GM19468 (cell line): Measurements from ENCODE around the gene PCBP3.
"Not testable (repeated sequence)": the region's sequence is repeated elsewhere in the genome, so short reads cannot be mapped to it uniquely, and the experiment has no call there.

Source experiments
- ATAC-seq: cut with Tn5 transposase; IDR thresholded peaks from one replicate; pipeline ENCODE4 v1.9.1; 2021; ENCODE audit warnings: mild to moderate bottlenecking, moderate library complexity, moderate number of reproducible peaks; ENCODE audit not compliant: unreplicated experiment; ENCODE audit errors: extremely low read depth

Gene PCBP3

GRCh38 chr21:45612665-45613019 lies 30.9 kb upstream of the PCBP3 start:
- ATAC-seq = not testable (repeated sequence)

GRCh38 chr21:45613396-45613795 lies 30.1 kb upstream of the PCBP3 start:
- ATAC-seq = no peak

GRCh38 chr21:45613881-45614280 lies 29.6 kb upstream of the PCBP3 start:
- ATAC-seq = no peak

- ATAC-seq = no peak
Measured at GRCh38 chr21:45615145-45615711, 28.3 kb upstream of the PCBP3 start.

DNA sequence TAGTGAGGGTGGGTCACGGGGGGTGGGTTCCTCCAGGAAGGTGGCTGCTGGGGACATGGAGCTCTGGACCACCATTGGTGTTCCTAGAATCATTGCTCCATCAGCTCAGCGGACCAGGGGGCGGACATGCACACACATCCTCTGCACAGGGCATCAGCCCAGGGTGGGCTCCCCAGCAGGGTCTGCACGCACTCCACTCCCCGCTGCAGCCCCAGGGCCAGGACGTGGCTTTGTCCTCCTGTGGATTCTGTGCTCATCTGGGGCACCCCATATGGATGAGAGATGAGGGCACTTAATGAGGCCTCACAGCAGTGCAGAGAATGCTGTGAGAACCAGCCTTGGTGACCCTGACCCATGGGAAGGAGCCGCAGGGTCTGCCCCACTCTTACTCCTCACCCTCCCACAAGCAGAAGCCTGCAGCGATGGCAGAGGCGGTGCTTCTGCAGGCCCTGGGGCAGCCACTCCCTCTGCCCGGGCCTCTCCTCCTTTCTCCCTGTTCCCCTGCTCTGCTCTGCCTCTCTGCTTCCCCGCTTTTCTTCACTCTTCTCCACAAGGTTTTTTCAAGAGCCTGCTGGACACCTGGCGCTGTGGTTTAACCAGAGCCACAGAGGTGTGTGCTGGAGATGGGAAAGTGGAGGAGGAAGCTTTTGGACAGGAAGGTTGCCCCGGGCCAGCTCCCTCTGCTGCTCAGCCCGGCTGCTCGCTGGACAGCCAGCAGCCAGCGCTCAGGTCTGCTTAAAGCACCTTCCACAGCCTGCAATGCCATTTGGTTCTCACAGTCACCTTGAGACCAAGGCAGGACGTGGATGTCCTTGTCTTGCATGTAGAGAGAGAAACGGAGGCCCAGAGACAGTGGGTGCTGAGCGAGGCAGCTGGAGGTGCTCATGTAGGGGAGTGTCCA lies 26.3 kb upstream of the PCBP3 start:
- no peak for ATAC-seq

- no peak for ATAC-seq
Measured at GRCh38 chr21:45618287-45618686, 25.2 kb upstream of the PCBP3 start.

- no peak for ATAC-seq
Measured at GRCh38 chr21:45618846-45619485, 24.6 kb upstream of the PCBP3 start.

GRCh38 chr21:45620201-45620923 lies 23.2 kb upstream of the PCBP3 start:
- ATAC-seq = no peak

- ATAC-seq = not testable (repeated sequence)
Measured at GRCh38 chr21:45621435-45622331, 21.8 kb upstream of the PCBP3 start.

DNA sequence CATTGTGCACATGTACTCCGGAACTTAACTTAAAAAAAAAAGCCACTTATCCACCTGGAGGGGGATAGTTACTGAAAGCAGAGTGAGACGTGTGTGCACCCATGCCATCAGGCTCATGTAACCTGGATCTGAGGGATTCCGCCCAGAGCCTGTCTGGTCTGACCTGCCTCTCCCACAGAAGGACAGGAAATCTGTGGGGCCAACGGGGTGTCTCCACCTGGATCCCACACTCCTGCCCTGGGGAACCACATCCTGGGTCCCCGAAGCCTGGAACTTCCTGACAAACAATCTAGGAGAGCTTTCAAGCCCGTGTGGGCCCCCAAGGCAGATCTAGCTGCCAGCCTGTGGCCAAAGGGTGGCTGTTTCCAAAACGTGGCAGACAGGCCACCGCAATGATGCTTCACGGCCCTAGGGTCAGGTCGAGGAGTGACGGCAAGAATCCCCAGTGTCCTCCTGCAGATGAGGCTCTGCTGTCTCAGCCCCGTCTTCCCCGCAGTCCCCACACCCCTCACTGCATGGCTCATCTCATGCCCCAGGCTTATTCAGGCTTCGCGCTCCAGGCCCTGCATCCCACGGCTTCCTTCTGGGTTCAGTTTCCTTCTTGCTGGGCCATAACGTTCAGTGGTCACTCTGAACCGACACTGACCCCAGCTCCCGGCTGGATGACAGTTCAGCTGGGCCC lies 21.0 kb upstream of the PCBP3 start:
- ATAC-seq = no peak

DNA sequence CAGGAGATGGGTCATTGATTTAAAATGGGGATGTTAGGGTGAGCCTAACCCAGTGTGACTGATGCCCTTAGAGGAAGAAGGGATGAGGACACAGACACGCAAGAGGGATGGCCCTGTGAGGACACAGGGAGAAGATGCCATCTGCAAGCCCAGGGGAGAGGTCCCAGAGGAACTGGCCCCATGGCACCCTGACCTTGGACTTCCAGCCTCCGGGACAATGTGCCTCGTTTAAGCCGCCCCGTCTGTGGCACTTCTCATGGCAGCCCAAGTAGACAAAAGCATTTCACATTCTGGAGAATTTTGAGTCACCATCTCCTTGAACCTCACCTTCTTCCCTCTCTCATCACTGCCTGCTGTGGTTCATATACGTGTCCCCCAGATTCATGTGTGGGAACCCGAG lies 20.1 kb upstream of the PCBP3 start:
- ATAC-seq = no peak

DNA sequence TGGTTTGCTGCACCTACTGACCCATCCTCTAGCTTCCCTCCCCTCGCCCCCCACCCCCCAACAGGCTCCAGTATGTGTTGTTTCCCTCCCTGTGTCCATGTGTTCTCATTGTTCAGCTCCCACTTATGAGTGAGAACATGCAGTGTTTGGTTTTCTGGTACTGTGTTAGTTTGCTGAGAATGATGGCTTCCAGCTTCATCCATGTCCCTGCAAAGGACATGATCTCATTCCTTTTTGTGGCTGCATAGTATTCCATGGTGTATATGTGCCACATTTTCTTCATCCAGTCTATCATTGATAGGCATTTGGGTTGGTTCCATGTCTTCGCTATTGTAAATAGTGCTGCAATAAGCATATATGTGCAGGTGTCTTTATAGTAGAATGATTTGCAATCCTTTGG lies 17.4 kb upstream of the PCBP3 start:
- ATAC-seq = not testable (repeated sequence)

DNA sequence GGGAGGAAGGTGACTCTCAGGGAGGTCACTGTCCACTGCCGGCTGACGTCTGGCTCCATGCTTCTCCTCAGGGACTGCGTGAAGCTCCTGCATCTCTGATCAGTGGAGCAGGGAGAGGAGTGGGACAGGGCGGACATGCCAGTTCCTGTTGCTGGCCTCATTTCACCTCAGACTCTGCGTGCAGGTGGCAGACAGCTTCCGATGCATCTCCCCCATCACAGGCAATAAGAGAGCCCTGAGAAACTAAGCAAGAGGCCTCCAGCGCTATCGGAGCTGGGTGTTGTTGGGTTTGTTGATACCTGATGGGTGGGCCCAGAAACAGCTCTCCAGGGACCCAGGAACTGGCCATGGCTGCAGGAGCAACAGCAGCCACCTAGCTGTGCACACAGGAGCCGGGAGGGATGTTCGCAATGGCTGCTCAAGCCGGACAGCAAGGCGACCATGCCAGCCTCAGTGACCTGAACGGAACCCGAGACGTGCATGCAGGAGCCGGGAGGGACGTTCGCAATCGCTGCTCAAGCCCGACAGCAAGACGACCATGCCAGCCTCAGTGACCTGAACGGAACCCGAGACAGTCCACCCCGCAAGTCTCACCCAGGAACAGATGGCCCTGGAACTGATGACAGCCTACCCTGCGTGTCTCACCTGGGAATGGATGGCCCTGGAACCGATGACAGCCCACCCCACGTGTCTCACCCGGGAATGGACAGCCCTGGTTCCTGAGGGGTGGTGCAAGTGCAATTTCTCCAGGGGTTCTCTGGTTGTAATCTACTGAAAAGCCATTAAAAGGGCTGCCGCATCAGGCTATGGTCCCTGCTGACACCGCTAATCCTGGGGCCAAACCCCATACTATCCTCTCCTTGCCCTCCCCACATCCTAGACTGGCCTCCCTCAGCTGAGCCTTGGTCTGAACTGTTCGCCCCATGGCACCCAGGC lies 14.2 kb upstream of the PCBP3 start:
- no peak for ATAC-seq

GRCh38 chr21:45630066-45630694 lies 13.3 kb upstream of the PCBP3 start:
- ATAC-seq = no peak

- no peak for ATAC-seq
Measured at GRCh38 chr21:45630876-45631275, 12.6 kb upstream of the PCBP3 start.

- ATAC-seq = no peak
Measured at GRCh38 chr21:45631540-45631939, 12.0 kb upstream of the PCBP3 start.

- ATAC-seq = no peak
Measured at GRCh38 chr21:45632160-45632559, 11.4 kb upstream of the PCBP3 start.
